ENCODE data around the gene SMC1A.
"Not testable (repeated sequence)": the region's sequence is repeated elsewhere in the genome, so short reads cannot be mapped to it uniquely, and the experiment has no call there.

SMC1A gene

GRCh38 chrX:53379008-53379710, 43.3 kb downstream of the SMC1A start:
- Mint-ChIP-seq H3K4me3 (no peak overlapping the region), H3K27ac (no peak overlapping the region), H3K9me3 (no peaks in the 10 kb centered on the region), H3K4me1 (no peaks in the 10 kb centered on the region), H3K27me3 (no peaks in the 10 kb centered on the region), H3K36me3 (peaks cover 9% of the 10 kb centered on the region)

- no peak overlapping the region for H3K4me3 Mint-ChIP-seq
- H3K9me3 Mint-ChIP-seq = no peaks in the 10 kb centered on the region
- peaks cover 9% of the 10 kb centered on the region for H3K36me3 Mint-ChIP-seq
- no peaks in the 10 kb centered on the region for H3K4me1 Mint-ChIP-seq
- no peaks in the 10 kb centered on the region for H3K27me3 Mint-ChIP-seq
- H3K27ac Mint-ChIP-seq = no peak overlapping the region
Observed at GRCh38 chrX:53377464-53377863, 45.0 kb downstream of the SMC1A start.

GRCh38 chrX:53376888-53377287, 45.6 kb downstream of the SMC1A start:
- H3K9me3 Mint-ChIP-seq = no peaks in the 10 kb centered on the region
- no peak overlapping the region for H3K4me3 Mint-ChIP-seq
- H3K27ac Mint-ChIP-seq = no peak overlapping the region
- no peaks in the 10 kb centered on the region for H3K4me1 Mint-ChIP-seq
- no peaks in the 10 kb centered on the region for H3K27me3 Mint-ChIP-seq
- H3K36me3 Mint-ChIP-seq = peaks cover 9% of the 10 kb centered on the region

DNA sequence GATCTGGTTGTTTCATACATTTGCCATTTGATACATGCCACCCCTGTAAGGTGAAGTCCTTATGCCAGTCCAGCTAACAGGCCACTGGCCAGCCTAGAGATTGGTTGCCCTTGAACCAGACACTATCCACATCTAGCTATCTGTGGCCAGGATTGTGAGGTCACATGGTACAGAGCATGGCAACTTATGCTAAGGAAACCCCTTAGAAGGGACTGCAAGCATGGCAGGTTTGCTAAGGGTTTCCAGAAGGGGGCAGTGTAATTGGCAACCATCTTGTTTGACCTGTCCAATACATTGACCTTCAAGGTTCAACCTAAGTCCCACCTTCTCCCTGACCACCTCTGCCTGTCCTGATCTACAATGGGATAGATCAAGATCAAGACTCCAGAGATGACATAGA, 47.5 kb downstream of the SMC1A start:
- H3K4me3 Mint-ChIP-seq = no peak overlapping the region
- no peaks in the 10 kb centered on the region for H3K4me1 Mint-ChIP-seq
- H3K36me3 Mint-ChIP-seq = no peaks in the 10 kb centered on the region
- H3K27ac Mint-ChIP-seq = peak overlapping the region; percentile 5
- H3K27me3 Mint-ChIP-seq = no peaks in the 10 kb centered on the region
- H3K9me3 Mint-ChIP-seq = no peaks in the 10 kb centered on the region

DNA sequence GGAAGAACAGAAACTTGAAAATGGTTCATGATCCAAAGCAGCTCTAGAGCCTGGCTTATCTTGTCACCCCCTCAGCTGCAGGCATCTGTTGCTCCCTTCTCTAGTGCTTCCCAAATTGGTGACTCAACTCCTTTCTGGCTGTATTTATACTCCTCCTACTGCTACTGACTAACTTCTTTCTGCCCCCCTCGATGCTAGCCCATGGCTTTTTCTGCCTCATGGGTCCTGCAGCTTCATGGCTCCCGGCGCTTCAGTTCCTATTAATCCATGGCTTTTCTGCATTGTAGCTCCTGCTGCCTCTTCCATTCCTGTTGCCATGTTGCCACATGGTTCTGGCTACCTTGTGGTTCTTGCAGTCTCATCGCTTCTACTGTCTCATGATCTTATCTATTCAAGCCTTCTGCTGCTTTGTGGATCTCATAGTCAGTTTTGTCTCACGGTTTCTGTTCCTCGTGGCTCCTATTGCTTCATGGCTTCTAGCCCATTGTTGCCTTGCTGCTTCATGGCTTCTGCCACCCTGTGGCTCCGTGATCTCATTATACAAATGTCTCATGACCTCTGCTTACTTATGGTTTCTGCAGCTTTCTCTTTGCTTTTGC, 48.1 kb downstream of the SMC1A start:
- H3K27me3 Mint-ChIP-seq = no peaks in the 10 kb centered on the region
- no peak overlapping the region for H3K4me3 Mint-ChIP-seq
- H3K27ac Mint-ChIP-seq = no peak overlapping the region
- no peaks in the 10 kb centered on the region for H3K9me3 Mint-ChIP-seq
- H3K4me1 Mint-ChIP-seq = no peaks in the 10 kb centered on the region
- H3K36me3 Mint-ChIP-seq = no peaks in the 10 kb centered on the region

DNA sequence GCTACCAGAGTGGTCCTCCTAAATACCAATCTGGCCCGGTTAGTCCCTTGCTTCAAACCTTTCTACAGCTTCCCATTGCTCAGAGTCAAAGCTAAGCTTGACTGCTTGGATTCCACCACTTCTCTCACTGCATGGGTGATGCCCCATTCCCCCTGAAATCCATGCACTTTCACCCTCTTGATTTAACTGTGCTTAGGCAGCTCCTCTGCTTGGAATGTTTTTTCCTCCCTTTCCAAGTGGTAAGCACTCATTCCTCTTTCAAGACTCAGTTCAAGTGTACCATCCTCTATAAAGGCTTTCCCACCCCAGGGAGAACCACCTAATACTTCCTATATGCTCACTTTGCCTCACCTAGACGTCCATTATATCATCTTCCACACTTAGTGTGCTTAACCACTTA, 49.1 kb downstream of the SMC1A start:
- Mint-ChIP-seq H3K27me3 (no peaks in the 10 kb centered on the region), H3K4me1 (no peaks in the 10 kb centered on the region), H3K9me3 (no peaks in the 10 kb centered on the region), H3K4me3 (no peak overlapping the region), H3K27ac (peak overlapping the region; percentile 52), H3K36me3 (no peaks in the 10 kb centered on the region)

GRCh38 chrX:53366454-53366853, 56.0 kb downstream of the SMC1A start:
- H3K27ac Mint-ChIP-seq, H3K27me3 Mint-ChIP-seq, H3K4me3 Mint-ChIP-seq, H3K9me3 Mint-ChIP-seq, H3K4me1 Mint-ChIP-seq, H3K36me3 Mint-ChIP-seq: not testable (repeated sequence)

DNA sequence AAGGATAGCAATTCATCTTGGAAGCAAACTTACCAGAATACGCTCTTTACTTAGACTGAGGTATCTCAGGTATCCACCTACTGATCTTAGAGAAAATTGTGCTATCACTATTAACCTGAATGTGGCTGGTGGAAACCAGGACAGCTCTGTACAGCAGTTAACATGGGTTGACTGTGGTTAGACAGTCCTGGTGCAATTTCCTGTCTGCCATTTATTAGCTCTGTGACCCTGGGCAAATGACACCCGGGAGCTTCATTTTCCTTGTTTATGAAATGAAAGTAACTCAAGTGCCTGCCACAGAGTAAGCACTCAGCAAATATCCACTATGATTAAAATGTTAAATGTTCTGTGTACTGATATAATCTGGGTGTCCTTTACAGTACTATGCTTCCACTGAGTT, 60.0 kb downstream of the SMC1A start:
- Mint-ChIP-seq H3K4me1 (no peaks in the 10 kb centered on the region), H3K27ac (no peak overlapping the region), H3K27me3 (no peaks in the 10 kb centered on the region), H3K36me3 (peaks cover 1% of the 10 kb centered on the region), H3K4me3 (no peak overlapping the region), H3K9me3 (no peaks in the 10 kb centered on the region)

- H3K4me3 Mint-ChIP-seq = no peak overlapping the region
- no peaks in the 10 kb centered on the region for H3K9me3 Mint-ChIP-seq
- H3K27me3 Mint-ChIP-seq = no peaks in the 10 kb centered on the region
- no peaks in the 10 kb centered on the region for H3K4me1 Mint-ChIP-seq
- H3K36me3 Mint-ChIP-seq = no peaks in the 10 kb centered on the region
- no peak overlapping the region for H3K27ac Mint-ChIP-seq
Observed at GRCh38 chrX:53357799-53358530, 64.5 kb downstream of the SMC1A start.

DNA sequence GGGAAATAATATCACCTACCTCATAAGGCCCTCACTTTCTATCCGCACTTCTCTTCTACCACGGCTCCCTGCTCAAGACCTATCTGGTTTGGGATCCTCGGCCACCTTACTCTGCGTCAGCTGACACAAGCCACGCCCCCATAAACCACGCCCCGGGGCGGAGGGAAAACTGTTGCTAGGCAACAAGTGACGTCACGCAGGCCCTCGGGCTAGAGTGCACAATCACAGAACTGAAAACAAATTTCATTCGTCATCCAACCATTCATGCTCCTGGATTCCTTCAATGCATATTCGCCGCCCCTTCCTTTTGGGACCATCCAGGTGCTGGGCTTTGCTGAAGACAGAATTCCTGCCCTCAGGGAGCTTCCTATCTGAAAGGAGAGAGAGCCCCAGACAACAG, 66.3 kb downstream of the SMC1A start:
- no peaks in the 10 kb centered on the region for H3K36me3 Mint-ChIP-seq

GRCh38 chrX:53354669-53355068, 67.8 kb downstream of the SMC1A start:
- no peaks in the 10 kb centered on the region for H3K9me3 Mint-ChIP-seq
- H3K36me3 Mint-ChIP-seq = no peaks in the 10 kb centered on the region
- no peak overlapping the region for H3K4me3 Mint-ChIP-seq
- H3K4me1 Mint-ChIP-seq = no peaks in the 10 kb centered on the region
- H3K27ac Mint-ChIP-seq = no peak overlapping the region
- H3K27me3 Mint-ChIP-seq = no peaks in the 10 kb centered on the region

More for the DNA sequence above, 66.3 kb downstream of the SMC1A start:
- Mint-ChIP-seq H3K4me3 (no peak overlapping the region), H3K4me1 (no peaks in the 10 kb centered on the region), H3K27ac (no peak overlapping the region), H3K27me3 (no peaks in the 10 kb centered on the region), H3K9me3 (no peaks in the 10 kb centered on the region)

GRCh38 chrX:53347948-53348347, 74.5 kb downstream of the SMC1A start:
- Mint-ChIP-seq H3K36me3 (no peaks in the 10 kb centered on the region), H3K27me3 (peaks cover 1% of the 10 kb centered on the region), H3K27ac (no peak overlapping the region), H3K4me1 (no peaks in the 10 kb centered on the region), H3K4me3 (no peak overlapping the region), H3K9me3 (no peaks in the 10 kb centered on the region)

DNA sequence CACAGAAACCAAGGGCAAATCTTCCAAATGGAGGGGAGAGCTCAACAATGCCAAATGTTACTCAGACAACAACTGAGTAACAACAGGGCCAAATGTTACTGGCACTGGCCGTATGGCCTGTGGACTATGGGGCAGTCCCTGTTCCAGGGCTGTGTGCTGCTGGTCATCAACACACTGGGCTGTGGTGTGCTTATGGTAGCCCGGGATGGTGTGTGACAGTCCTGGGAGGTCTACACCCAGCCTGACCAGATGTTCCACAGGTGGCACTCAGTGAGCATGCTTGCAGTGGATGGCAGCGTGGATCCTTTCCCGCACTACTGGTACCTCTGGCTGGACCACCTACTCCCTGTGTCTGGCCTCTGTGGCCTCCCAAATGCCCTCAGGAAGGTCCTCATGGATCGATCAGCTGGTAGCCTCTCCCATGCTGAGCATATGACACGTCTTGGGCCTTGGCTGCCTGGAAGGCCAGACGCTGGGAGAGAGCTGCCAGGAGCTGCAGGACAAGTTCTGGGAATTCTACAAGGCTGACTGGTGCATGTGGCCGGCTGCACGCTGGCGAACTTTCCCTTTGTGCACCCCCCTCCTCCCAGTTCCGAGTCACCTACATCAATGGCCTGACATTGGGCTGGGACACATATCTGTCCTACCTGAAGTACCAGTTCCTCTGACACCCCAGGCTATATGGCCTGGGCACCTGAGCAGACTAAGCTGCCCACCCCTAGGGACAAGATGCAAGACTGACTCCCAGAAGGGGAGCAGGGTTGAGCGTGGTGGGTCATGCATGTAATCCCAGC, 81.4 kb downstream of the SMC1A start:
- Mint-ChIP-seq H3K27me3 (peaks cover 1% of the 10 kb centered on the region), H3K4me3 (no peak overlapping the region), H3K27ac (no peak overlapping the region), H3K36me3 (no peaks in the 10 kb centered on the region), H3K9me3 (no peaks in the 10 kb centered on the region), H3K4me1 (no peaks in the 10 kb centered on the region)

DNA sequence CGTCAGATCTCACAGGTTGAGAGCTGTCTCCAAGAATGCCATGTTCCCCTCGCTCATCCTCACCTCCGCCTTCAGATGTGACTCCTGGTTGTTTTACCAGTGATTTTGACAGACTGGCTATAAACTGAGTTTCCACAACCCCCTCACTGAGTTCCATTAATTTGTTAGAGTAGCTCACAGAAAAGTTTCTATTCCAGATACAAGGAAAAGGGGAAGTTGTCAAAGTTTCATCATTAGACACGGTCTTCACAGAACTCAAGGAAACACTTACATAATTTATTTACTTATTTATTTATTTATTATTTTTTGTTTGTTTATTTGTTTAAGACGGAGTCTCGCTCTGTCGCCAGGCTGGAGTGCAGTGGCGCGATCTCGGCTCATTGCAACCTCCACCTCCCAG, 85.4 kb downstream of the SMC1A start:
- H3K9me3 Mint-ChIP-seq = no peaks in the 10 kb centered on the region
- no peak overlapping the region for H3K27ac Mint-ChIP-seq
- peaks cover 2% of the 10 kb centered on the region for H3K27me3 Mint-ChIP-seq
- H3K4me3 Mint-ChIP-seq = no peak overlapping the region
- no peaks in the 10 kb centered on the region for H3K36me3 Mint-ChIP-seq
- H3K4me1 Mint-ChIP-seq = no peaks in the 10 kb centered on the region

- no peak overlapping the region for H3K27ac Mint-ChIP-seq
- no peak overlapping the region for H3K4me3 Mint-ChIP-seq
- H3K36me3 Mint-ChIP-seq = no peaks in the 10 kb centered on the region
- peaks cover 2% of the 10 kb centered on the region for H3K27me3 Mint-ChIP-seq
- no peaks in the 10 kb centered on the region for H3K9me3 Mint-ChIP-seq
- no peaks in the 10 kb centered on the region for H3K4me1 Mint-ChIP-seq
Observed at GRCh38 chrX:53333853-53334252, 88.6 kb downstream of the SMC1A start.

DNA sequence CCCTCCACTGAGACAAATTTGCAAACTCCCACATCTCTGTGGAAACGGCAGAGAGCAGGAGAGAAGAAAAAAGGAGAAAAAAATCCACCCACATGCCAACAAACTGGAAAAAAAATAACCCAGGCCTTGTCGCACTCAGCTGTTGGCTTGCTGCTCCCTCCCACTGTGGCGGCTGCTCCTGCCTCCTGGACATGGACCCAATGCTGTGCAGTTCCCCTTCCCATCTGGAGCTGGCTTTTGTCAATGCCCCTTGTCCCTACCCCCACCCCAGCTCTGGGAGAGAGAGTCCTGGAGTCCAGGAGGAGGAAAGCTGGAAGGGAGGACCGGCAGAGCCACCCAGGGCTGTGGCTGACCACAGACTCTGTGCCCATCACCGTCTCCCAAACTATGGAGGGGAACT, 90.2 kb downstream of the SMC1A start:
- Mint-ChIP-seq H3K4me1 (no peaks in the 10 kb centered on the region), H3K27ac (no peak overlapping the region), H3K9me3 (no peaks in the 10 kb centered on the region), H3K36me3 (no peaks in the 10 kb centered on the region), H3K4me3 (no peak overlapping the region), H3K27me3 (peaks cover 2% of the 10 kb centered on the region)
